Measurements from ENCODE around the gene USP3. TPM values are rescaled to one million over a fixed set of nuclear protein-coding genes. Genes with fewer than 3 reads are reported as not detected.

USP3 gene
- total and polyA plus RNA-seq, 9 of the 15 experiments (the other 6 are each of a cell fraction or from before 2014, with no cell fraction given) = 17.3 to 54.3 (median 34.8) TPM

DNA sequence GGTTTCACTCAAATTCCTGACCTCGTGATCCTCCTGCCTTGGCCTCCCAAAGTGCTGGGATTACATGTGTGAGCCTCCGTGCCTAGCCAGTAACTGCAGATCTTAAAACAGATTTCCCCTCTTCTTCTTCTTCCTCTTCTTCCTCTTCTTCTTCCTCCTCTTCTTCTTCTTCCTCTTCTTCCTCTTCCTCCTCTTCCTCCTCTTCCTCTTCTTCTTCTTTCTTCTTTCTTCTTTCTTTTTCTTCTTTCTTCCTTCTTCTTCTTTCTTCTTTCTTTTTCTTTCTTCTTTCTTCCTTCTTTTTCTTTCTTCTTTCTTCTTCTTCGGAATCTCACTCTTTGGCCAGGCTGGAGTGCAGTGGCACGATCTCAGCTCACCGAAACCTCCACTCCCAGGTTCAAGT is 7.8 kb downstream of the USP3 start (continued):
- TF ChIP-seq ZNF592 (IDR thresholded peaks at IDR 0.05) (no peak), OTX1 (CRISPR knock-in tag; IDR thresholded peaks at IDR 0.05) (0 out of 2 replicates have a peak, but pooled peaks have one; percentile 35), POLR2G (IDR thresholded peaks at IDR 0.05; ENCODE audit: low read depth, low read length) (no peak), FOXP4 (CRISPR knock-in tag; IDR thresholded peaks at IDR 0.05; ENCODE audit: borderline replicate concordance) (no peak), TRIM24 (IDR thresholded peaks at IDR 0.05) (peak in 1 of 2 experiments; percentile 13; a peak in 1 of 4 replicates), DMBX1 (CRISPR knock-in tag; IDR thresholded peaks at IDR 0.05; ENCODE audit: borderline replicate concordance) (no peak), ZNF699 (CRISPR knock-in tag; IDR thresholded peaks at IDR 0.05; ENCODE audit: insufficient replicate concordance) (no peak), HDGF (IDR thresholded peaks at IDR 0.05) (peak; percentile 58; the same call in 1 of the 2 replicates), SRSF3 (IDR thresholded peaks at IDR 0.05; ENCODE audit: insufficient read depth, low read length) (no peak), LEF1 (IDR thresholded peaks at IDR 0.05) (no peak), MBD1 (CRISPR knock-in tag; IDR thresholded peaks at IDR 0.05) (no peak), ARNT (IDR thresholded peaks at IDR 0.05) (peak in 1 of 2 experiments; percentile 41; a peak in 1 of 4 replicates), EP300 (IDR thresholded peaks at IDR 0.05; ENCODE audit: low read length) (no peak)
- TF ChIP-seq, protein P1, sequence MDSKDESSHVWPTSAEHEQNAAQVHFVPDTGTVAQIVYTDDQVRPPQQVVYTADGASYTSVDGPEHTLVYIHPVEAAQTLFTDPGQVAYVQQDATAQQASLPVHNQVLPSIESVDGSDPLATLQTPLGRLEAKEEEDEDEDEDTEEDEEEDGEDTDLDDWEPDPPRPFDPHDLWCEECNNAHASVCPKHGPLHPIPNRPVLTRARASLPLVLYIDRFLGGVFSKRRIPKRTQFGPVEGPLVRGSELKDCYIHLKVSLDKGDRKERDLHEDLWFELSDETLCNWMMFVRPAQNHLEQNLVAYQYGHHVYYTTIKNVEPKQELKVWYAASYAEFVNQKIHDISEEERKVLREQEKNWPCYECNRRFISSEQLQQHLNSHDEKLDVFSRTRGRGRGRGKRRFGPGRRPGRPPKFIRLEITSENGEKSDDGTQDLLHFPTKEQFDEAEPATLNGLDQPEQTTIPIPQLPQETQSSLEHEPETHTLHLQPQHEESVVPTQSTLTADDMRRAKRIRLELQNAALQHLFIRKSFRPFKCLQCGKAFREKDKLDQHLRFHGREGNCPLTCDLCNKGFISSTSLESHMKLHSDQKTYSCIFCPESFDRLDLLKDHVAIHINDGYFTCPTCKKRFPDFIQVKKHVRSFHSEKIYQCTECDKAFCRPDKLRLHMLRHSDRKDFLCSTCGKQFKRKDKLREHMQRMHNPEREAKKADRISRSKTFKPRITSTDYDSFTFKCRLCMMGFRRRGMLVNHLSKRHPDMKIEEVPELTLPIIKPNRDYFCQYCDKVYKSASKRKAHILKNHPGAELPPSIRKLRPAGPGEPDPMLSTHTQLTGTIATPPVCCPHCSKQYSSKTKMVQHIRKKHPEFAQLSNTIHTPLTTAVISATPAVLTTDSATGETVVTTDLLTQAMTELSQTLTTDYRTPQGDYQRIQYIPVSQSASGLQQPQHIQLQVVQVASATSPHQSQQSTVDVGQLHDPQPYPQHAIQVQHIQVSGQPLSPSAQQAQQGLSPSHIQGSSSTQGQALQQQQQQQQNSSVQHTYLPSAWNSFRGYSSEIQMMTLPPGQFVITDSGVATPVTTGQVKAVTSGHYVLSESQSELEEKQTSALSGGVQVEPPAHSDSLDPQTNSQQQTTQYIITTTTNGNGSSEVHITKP (IDR thresholded peaks at IDR 0.05; ENCODE audit: partially characterized antibody) = no peak
- TF ChIP-seq, protein P2, sequence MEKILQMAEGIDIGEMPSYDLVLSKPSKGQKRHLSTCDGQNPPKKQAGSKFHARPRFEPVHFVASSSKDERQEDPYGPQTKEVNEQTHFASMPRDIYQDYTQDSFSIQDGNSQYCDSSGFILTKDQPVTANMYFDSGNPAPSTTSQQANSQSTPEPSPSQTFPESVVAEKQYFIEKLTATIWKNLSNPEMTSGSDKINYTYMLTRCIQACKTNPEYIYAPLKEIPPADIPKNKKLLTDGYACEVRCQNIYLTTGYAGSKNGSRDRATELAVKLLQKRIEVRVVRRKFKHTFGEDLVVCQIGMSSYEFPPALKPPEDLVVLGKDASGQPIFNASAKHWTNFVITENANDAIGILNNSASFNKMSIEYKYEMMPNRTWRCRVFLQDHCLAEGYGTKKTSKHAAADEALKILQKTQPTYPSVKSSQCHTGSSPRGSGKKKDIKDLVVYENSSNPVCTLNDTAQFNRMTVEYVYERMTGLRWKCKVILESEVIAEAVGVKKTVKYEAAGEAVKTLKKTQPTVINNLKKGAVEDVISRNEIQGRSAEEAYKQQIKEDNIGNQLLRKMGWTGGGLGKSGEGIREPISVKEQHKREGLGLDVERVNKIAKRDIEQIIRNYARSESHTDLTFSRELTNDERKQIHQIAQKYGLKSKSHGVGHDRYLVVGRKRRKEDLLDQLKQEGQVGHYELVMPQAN (IDR thresholded peaks at IDR 0.05; ENCODE audit: borderline replicate concordance) = 0 out of 2 replicates have a peak, but pooled peaks have one; percentile 48

Measured in K562 (cell line).